ENCODE data around the gene TNFRSF8. TPM values are rescaled to one million over a fixed set of nuclear protein-coding genes. Genes with fewer than 3 reads are reported as not detected.

The TNFRSF8 gene
- total and polyA plus RNA-seq, 9 of the 15 experiments (the other 6 are each of a cell fraction or from before 2014, with no cell fraction given) = 3.5 to 38.4 (median 17.1) TPM

DNA sequence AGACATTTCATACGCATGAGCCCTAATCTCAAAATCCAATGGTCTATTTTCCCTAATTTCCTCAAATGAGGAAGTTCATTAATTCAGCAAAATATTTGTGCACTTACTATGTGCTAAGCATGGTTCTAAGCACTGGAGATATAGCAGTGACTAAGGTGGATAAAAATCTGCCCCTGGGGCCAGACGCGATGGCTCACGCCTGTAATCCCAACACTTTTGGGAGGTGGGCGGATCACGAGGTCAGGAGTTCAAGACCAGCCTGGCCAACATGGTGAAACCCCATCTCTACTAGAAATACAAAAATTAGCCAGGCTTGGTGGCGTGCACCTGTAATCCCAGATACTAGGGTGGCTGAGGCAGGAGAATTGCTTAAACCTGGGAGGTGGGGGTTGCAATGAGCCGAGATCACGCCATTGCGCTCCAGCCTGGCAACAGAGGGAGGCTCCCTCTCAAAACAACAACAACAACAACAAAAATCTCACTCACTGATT lies 48.1 kb upstream of the TNFRSF8 start (continued):
- TF ChIP-seq, protein P1, sequence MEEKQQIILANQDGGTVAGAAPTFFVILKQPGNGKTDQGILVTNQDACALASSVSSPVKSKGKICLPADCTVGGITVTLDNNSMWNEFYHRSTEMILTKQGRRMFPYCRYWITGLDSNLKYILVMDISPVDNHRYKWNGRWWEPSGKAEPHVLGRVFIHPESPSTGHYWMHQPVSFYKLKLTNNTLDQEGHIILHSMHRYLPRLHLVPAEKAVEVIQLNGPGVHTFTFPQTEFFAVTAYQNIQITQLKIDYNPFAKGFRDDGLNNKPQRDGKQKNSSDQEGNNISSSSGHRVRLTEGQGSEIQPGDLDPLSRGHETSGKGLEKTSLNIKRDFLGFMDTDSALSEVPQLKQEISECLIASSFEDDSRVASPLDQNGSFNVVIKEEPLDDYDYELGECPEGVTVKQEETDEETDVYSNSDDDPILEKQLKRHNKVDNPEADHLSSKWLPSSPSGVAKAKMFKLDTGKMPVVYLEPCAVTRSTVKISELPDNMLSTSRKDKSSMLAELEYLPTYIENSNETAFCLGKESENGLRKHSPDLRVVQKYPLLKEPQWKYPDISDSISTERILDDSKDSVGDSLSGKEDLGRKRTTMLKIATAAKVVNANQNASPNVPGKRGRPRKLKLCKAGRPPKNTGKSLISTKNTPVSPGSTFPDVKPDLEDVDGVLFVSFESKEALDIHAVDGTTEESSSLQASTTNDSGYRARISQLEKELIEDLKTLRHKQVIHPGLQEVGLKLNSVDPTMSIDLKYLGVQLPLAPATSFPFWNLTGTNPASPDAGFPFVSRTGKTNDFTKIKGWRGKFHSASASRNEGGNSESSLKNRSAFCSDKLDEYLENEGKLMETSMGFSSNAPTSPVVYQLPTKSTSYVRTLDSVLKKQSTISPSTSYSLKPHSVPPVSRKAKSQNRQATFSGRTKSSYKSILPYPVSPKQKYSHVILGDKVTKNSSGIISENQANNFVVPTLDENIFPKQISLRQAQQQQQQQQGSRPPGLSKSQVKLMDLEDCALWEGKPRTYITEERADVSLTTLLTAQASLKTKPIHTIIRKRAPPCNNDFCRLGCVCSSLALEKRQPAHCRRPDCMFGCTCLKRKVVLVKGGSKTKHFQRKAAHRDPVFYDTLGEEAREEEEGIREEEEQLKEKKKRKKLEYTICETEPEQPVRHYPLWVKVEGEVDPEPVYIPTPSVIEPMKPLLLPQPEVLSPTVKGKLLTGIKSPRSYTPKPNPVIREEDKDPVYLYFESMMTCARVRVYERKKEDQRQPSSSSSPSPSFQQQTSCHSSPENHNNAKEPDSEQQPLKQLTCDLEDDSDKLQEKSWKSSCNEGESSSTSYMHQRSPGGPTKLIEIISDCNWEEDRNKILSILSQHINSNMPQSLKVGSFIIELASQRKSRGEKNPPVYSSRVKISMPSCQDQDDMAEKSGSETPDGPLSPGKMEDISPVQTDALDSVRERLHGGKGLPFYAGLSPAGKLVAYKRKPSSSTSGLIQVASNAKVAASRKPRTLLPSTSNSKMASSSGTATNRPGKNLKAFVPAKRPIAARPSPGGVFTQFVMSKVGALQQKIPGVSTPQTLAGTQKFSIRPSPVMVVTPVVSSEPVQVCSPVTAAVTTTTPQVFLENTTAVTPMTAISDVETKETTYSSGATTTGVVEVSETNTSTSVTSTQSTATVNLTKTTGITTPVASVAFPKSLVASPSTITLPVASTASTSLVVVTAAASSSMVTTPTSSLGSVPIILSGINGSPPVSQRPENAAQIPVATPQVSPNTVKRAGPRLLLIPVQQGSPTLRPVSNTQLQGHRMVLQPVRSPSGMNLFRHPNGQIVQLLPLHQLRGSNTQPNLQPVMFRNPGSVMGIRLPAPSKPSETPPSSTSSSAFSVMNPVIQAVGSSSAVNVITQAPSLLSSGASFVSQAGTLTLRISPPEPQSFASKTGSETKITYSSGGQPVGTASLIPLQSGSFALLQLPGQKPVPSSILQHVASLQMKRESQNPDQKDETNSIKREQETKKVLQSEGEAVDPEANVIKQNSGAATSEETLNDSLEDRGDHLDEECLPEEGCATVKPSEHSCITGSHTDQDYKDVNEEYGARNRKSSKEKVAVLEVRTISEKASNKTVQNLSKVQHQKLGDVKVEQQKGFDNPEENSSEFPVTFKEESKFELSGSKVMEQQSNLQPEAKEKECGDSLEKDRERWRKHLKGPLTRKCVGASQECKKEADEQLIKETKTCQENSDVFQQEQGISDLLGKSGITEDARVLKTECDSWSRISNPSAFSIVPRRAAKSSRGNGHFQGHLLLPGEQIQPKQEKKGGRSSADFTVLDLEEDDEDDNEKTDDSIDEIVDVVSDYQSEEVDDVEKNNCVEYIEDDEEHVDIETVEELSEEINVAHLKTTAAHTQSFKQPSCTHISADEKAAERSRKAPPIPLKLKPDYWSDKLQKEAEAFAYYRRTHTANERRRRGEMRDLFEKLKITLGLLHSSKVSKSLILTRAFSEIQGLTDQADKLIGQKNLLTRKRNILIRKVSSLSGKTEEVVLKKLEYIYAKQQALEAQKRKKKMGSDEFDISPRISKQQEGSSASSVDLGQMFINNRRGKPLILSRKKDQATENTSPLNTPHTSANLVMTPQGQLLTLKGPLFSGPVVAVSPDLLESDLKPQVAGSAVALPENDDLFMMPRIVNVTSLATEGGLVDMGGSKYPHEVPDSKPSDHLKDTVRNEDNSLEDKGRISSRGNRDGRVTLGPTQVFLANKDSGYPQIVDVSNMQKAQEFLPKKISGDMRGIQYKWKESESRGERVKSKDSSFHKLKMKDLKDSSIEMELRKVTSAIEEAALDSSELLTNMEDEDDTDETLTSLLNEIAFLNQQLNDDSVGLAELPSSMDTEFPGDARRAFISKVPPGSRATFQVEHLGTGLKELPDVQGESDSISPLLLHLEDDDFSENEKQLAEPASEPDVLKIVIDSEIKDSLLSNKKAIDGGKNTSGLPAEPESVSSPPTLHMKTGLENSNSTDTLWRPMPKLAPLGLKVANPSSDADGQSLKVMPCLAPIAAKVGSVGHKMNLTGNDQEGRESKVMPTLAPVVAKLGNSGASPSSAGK (IDR thresholded peaks at IDR 0.05) = peak; percentile 20; the same call in 1 of the 2 replicates
- peak; percentile 36 for TF ChIP-seq GTF3C2 (IDR thresholded peaks at IDR 0.05; ENCODE audit: borderline replicate concordance, extremely low read depth, insufficient read length)
- TF ChIP-seq FOXM1 (IDR thresholded peaks at IDR 0.05; ENCODE audit: low read depth) = 0 out of 2 replicates have a peak, but pooled peaks have one; percentile 0
- no peak for TF ChIP-seq FOXM1 (CRISPR knock-in tag; IDR thresholded peaks at IDR 0.05; ENCODE audit: low read depth)
- no peak for TF ChIP-seq GTF2F1 (IDR thresholded peaks at IDR 0.05; ENCODE audit: low read depth, low read length)
- TF ChIP-seq GABPB1 (CRISPR knock-in tag; IDR thresholded peaks at IDR 0.05) = no peak
- no peak for TF ChIP-seq CEBPG (CRISPR knock-in tag; IDR thresholded peaks at IDR 0.05)
- peak in 1 of 2 experiments; percentile 47; a peak in 2 of 4 replicates for TF ChIP-seq CEBPG (tag; conservative IDR thresholded peaks at IDR 0.05 in 1 of 2, IDR thresholded peaks at IDR 0.05 in 1 of 2)
- TF ChIP-seq NCOA6 (IDR thresholded peaks at IDR 0.05) = no peak
- TF ChIP-seq, protein P2, sequence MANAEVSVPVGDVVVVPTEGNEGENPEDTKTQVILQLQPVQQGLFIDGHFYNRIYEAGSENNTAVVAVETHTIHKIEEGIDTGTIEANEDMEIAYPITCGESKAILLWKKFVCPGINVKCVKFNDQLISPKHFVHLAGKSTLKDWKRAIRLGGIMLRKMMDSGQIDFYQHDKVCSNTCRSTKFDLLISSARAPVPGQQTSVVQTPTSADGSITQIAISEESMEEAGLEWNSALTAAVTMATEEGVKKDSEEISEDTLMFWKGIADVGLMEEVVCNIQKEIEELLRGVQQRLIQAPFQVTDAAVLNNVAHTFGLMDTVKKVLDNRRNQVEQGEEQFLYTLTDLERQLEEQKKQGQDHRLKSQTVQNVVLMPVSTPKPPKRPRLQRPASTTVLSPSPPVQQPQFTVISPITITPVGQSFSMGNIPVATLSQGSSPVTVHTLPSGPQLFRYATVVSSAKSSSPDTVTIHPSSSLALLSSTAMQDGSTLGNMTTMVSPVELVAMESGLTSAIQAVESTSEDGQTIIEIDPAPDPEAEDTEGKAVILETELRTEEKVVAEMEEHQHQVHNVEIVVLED (CRISPR knock-in tag; IDR thresholded peaks at IDR 0.05) = no peak
